OCI-LY3 (cell line): ENCODE results near the gene SSTR4.

Experiments
- CTCF ChIP-seq: fragments of 200-600, 300-600 bp; sonication (generic); IDR thresholded peaks from 2 replicates; pipeline ENCODE4 v1.5.1; 2014; ENCODE audit warnings: antibody characterized with exemption, low read length, low read depth
- EZH2phosphoT487 ChIP-seq: fragments of 200-600 bp; shearing (Covaris generic); IDR thresholded peaks from 2 replicates; pipeline ENCODE4 v1.6.1; 2018; ENCODE audit warnings: antibody characterized with exemption, mixed run types, low read depth

GRCh38 chr20:23047001-23047737 is 12.1 kb downstream of the SSTR4 start:
- no peak for TF ChIP-seq CTCF
- no peak for TF ChIP-seq EZH2phosphoT487
